ENCODE results near the gene PGLYRP1. TPM values are rescaled to one million over a fixed set of nuclear protein-coding genes. Genes with fewer than 3 reads are reported as not detected.

PGLYRP1 gene
- total RNA-seq, 2 donors from 2014 or later: not detected

GRCh38 chr19:46009530-46010510 lies 13.0 kb downstream of the PGLYRP1 start:
- peaks cover under 1% of the 10 kb centered on the region for H3K4me1 ChIP-seq (replicated peaks)
- H3K4me3 ChIP-seq: no peak overlapping the region
- 34% methylated on average over 23 of the region's 28 CpGs for WGBS
- no peaks in the 10 kb centered on the region for H3K9me3 ChIP-seq
- no peaks in the 10 kb centered on the region for H3K36me3 ChIP-seq
- no peaks in the 10 kb centered on the region for H3K27me3 ChIP-seq (replicated peaks; ENCODE audit: insufficient read depth)
- intact Hi-C loops (cut with DNase I): loop anchor here (10.0 kb wide), 1 partner anchor 125 kb away; the partner anchor contains the start of gene IRF2BP1
- DNase-seq (ENCODE audit: low spot score): peak; percentile 58
- H3K27ac ChIP-seq: no peak overlapping the region
- TF ChIP-seq POLR2A (IDR thresholded peaks at IDR 0.05) (no peak), POLR2AphosphoS5 (IDR thresholded peaks at IDR 0.05) (peak; percentile 38)
- TF ChIP-seq, protein P1, sequence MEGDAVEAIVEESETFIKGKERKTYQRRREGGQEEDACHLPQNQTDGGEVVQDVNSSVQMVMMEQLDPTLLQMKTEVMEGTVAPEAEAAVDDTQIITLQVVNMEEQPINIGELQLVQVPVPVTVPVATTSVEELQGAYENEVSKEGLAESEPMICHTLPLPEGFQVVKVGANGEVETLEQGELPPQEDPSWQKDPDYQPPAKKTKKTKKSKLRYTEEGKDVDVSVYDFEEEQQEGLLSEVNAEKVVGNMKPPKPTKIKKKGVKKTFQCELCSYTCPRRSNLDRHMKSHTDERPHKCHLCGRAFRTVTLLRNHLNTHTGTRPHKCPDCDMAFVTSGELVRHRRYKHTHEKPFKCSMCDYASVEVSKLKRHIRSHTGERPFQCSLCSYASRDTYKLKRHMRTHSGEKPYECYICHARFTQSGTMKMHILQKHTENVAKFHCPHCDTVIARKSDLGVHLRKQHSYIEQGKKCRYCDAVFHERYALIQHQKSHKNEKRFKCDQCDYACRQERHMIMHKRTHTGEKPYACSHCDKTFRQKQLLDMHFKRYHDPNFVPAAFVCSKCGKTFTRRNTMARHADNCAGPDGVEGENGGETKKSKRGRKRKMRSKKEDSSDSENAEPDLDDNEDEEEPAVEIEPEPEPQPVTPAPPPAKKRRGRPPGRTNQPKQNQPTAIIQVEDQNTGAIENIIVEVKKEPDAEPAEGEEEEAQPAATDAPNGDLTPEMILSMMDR (IDR thresholded peaks at IDR 0.05): peak; percentile 58 to 88 (median 72)

GRCh38 chr19:46006411-46006810 lies 16.4 kb downstream of the PGLYRP1 start:
- H3K27me3 ChIP-seq (replicated peaks; ENCODE audit: insufficient read depth): no peaks in the 10 kb centered on the region
- DNase-seq (ENCODE audit: low spot score): no peak
- no peaks in the 10 kb centered on the region for H3K9me3 ChIP-seq
- whole genome bisulfite sequencing: 88% methylated on average over 13 of the region's 13 CpGs
- H3K4me1 ChIP-seq (replicated peaks): no peaks in the 10 kb centered on the region
- H3K27ac ChIP-seq: no peak overlapping the region
- intact Hi-C loops (cut with DNase I): no loop called here
- H3K36me3 ChIP-seq: no peaks in the 10 kb centered on the region
- TF ChIP-seq, protein P1 (IDR thresholded peaks at IDR 0.05): no peak
- H3K4me3 ChIP-seq: no peak overlapping the region

DNA sequence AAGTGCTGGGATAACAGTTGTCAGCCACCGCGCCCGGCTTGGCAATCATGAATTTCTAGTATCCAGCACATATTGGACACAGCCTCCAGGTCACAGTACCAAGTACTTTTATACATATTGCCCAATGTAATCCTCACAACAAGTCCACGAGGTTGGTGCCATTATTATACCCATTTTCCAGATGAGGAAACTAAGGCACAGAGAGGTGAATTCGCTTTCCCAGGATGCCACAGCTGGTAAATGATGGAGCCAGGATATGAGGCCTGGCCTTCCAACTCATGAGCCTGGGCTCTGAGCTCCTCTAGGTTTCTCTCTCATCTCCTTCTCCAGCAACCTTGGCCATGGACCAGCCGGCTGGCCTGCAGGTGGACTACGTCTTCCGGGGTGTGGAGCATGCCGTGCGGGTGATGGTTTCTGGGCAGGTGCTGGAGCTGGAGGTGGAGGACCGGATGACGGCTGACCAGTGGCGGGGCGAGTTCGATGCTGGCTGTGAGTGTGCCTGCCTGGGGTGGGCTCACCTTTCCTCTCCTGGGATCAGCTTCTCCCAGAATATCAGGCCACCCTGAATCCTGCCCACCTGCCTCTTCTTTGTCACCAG lies 20.1 kb downstream of the PGLYRP1 start:
- Histone ChIP-seq H3K36me3 (no peaks in the 10 kb centered on the region), H3K27me3 (replicated peaks; ENCODE audit: insufficient read depth) (no peaks in the 10 kb centered on the region), H3K4me1 (replicated peaks) (no peaks in the 10 kb centered on the region), H3K9me3 (no peaks in the 10 kb centered on the region), H3K27ac (no peak overlapping the region), H3K4me3 (no peak overlapping the region)
- 98% methylated on average over 15 of the region's 15 CpGs for WGBS
- TF ChIP-seq POLR2A (IDR thresholded peaks at IDR 0.05) (no peak), POLR2AphosphoS5 (IDR thresholded peaks at IDR 0.05) (no peak)
- TF ChIP-seq, protein P1 (IDR thresholded peaks at IDR 0.05): no peak
- intact Hi-C loops (cut with DNase I): no loop called here
- no peak for DNase-seq (ENCODE audit: low spot score)

DNA sequence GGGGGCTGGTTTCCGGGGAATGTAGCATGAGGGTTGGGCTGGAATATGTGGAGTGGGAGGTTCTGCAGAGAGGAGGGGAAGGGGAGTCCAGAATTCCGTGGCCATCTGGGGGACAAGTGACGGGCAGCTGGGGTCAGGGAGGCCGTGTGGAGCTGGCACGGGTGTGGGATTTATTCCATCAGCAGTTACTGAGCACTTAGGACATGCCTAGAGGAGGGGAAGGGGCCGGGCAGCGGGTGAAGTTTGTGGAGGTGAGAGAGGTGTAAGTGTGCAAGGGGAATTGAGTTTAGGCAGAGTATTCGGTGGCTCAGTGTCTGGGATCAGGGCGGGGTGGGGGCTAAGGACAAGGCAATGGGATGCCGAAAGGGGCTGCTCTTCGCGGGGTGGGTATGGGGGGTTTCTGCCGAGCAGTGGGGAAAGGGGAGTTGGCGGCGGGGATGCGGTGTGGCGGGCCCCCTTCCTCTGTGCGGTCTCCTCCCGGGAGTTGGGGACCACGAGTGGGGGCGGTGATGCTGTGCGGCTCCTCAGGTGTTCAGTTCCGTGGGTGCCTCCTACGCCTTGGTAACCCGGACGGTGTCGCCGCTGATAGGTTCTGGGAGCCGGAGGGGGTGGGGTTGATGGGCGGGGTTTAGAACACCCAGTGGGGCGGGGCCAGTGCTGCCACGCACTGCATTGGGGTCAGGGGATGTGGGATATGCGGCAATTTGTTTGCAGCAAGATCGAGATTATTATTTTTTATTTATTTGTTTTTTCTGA lies 22.2 kb downstream of the PGLYRP1 start:
- WGBS: 8% methylated on average over 34 of the region's 34 CpGs
- no peak overlapping the region for H3K27ac ChIP-seq
- H3K4me1 ChIP-seq (replicated peaks): no peaks in the 10 kb centered on the region
- H3K4me3 ChIP-seq: no peak overlapping the region
- TF ChIP-seq POLR2AphosphoS5 (IDR thresholded peaks at IDR 0.05) (no peak), POLR2A (IDR thresholded peaks at IDR 0.05) (no peak)
- TF ChIP-seq, protein P1 (IDR thresholded peaks at IDR 0.05): no peak
- no peaks in the 10 kb centered on the region for H3K9me3 ChIP-seq
- peak; percentile 38 for DNase-seq (ENCODE audit: low spot score)
- H3K27me3 ChIP-seq (replicated peaks; ENCODE audit: insufficient read depth): no peaks in the 10 kb centered on the region
- H3K36me3 ChIP-seq: no peaks in the 10 kb centered on the region
- intact Hi-C loops (cut with DNase I): no loop called here
